CD14-positive monocyte (primary cell): ENCODE results near the gene MRPL23. TPM values are rescaled to one million over a fixed set of nuclear protein-coding genes. Genes with fewer than 3 reads are reported as not detected.

ENCODE experiments used
- DNase-seq, 3 donors: peaks; one replicate each; pipeline ENCODE4 v3.0.0-alpha.2; 2011 to 2022
- H2AFZ ChIP-seq: 2 replicates; pipeline ENCODE4 v1.6.0; 2012; ENCODE audit warnings: mild to moderate bottlenecking, low read depth, low read length, inconsistent platforms; ENCODE audit not compliant: insufficient read depth, poor library complexity, severe bottlenecking
- H3K27ac ChIP-seq, 2 donors: 1 replicate in 1 of 2; 2 replicates in 1 of 2; pipeline ENCODE4 v1.5.1; 2012 to 2013; ENCODE audit warnings: low read length in 2 of 2, control low read depth in 1 of 2, inconsistent platforms in 1 of 2, low read depth in 1 of 2, mild to moderate bottlenecking in 1 of 2
- H3K27me3 ChIP-seq, 2 donors: one replicate each; pipeline versions ENCODE4 v1.6.0 to v1.6.1; 2011 to 2013; ENCODE audit warnings: low read length in 2 of 2; ENCODE audit not compliant: control insufficient read depth in 2 of 2, insufficient read depth in 2 of 2
- H3K36me3 ChIP-seq, 2 donors: replicated peaks in 1 of 2; 1 replicate in 1 of 2; 2 replicates in 1 of 2; pipeline versions ENCODE4 v1.5.1 to v1.6.1; 2012 to 2013; ENCODE audit warnings: low read length in 2 of 2, control low read depth in 1 of 2, inconsistent platforms in 1 of 2, mild to moderate bottlenecking in 1 of 2; ENCODE audit not compliant: insufficient read depth in 2 of 2, control insufficient read depth in 1 of 2
- H3K4me1 ChIP-seq, 2 donors: 1 replicate in 1 of 2; 2 replicates in 1 of 2; pipeline versions ENCODE4 v1.5.1 to v1.6.1; 2012 to 2013; ENCODE audit warnings: low read length in 2 of 2, control low read depth in 1 of 2, inconsistent platforms in 1 of 2, mild to moderate bottlenecking in 1 of 2, moderate library complexity in 1 of 2; ENCODE audit not compliant: insufficient read depth in 2 of 2, control insufficient read depth in 1 of 2
- H3K4me2 ChIP-seq: replicated peaks from 2 replicates; pipeline ENCODE3; 2012; ENCODE audit warnings: low read length, moderate library complexity, mild to moderate bottlenecking; ENCODE audit not compliant: poor library complexity, severe bottlenecking; ENCODE audit errors: extremely low read depth
- H3K4me3 ChIP-seq, 3 experiments: fragments of 200-600 bp in 1 of 3; sonication (generic) in 1 of 3; replicated peaks in 1 of 3; 1 replicate in 2 of 3; 2 replicates in 1 of 3; pipeline ENCODE4 v1.5.1; 2011 to 2013; ENCODE audit warnings: low read length in 3 of 3, mild to moderate bottlenecking in 3 of 3, control low read depth in 2 of 3, low read depth in 2 of 3, inconsistent platforms in 1 of 3, moderate library complexity in 1 of 3
- H3K79me2 ChIP-seq: 2 replicates; pipeline ENCODE4 v1.6.0; 2012; ENCODE audit warnings: mild to moderate bottlenecking, control low read depth, inconsistent platforms, low read length, moderate library complexity; ENCODE audit not compliant: insufficient read depth
- H3K9ac ChIP-seq: 2 replicates; pipeline ENCODE4 v1.6.0; 2017; ENCODE audit warnings: low read length, mild to moderate bottlenecking; ENCODE audit not compliant: insufficient read depth, poor library complexity, severe bottlenecking
- H3K9me3 ChIP-seq, 2 donors: replicated peaks in 1 of 2; 1 replicate in 1 of 2; 2 replicates in 1 of 2; pipeline versions ENCODE4 v1.5.1 to v1.6.1; 2012 to 2013; ENCODE audit warnings: low read length in 2 of 2, control low read depth in 1 of 2; ENCODE audit not compliant: control insufficient read depth in 1 of 2, insufficient read depth in 1 of 2
- H4K20me1 ChIP-seq: 2 replicates; pipeline ENCODE4 v1.6.0; 2012; ENCODE audit warnings: mild to moderate bottlenecking, low read length, control low read depth, moderate library complexity; ENCODE audit not compliant: insufficient read depth
- H3K27ac Mint-ChIP-seq, 7 donors: one replicate each; pipeline ENCODE4 v1.8.0; 2020; ENCODE audit warnings: mild to moderate bottlenecking in 7 of 7, mixed read lengths in 7 of 7, moderate library complexity in 6 of 7, inconsistent platforms in 2 of 7
- H3K27me3 Mint-ChIP-seq, 3 donors: one replicate each; pipeline ENCODE4 v1.8.0; 2021 to 2022; ENCODE audit warnings: low read depth in 3 of 3, mild to moderate bottlenecking in 3 of 3, mixed read lengths in 3 of 3, moderate library complexity in 3 of 3, inconsistent platforms in 1 of 3
- H3K36me3 Mint-ChIP-seq, 2 donors: one replicate each; pipeline ENCODE4 v1.8.0; 2020; ENCODE audit warnings: mixed read lengths in 2 of 2, inconsistent platforms in 1 of 2, mild to moderate bottlenecking in 1 of 2
- H3K4me1 Mint-ChIP-seq: one replicate; pipeline ENCODE4 v1.8.0; 2020; ENCODE audit warnings: mild to moderate bottlenecking, mixed read lengths
- H3K4me3 Mint-ChIP-seq, 2 donors: one replicate each; pipeline ENCODE4 v1.8.0; 2020; ENCODE audit warnings: mild to moderate bottlenecking in 2 of 2, mixed read lengths in 2 of 2, moderate library complexity in 1 of 2
- H3K9me3 Mint-ChIP-seq, 7 donors: one replicate each; pipeline ENCODE4 v1.8.0; 2020 to 2022; ENCODE audit warnings: mixed read lengths in 7 of 7, mild to moderate bottlenecking in 6 of 7, moderate library complexity in 6 of 7, inconsistent platforms in 2 of 7
- CTCF ChIP-seq: fragments of 200-600 bp; IDR thresholded peaks from one replicate; pipeline ENCODE4 v1.8.0; 2022; ENCODE audit warnings: antibody characterized with exemption, mild to moderate bottlenecking
- WGBS: methylation state at CpG from one replicate; pipeline ENCODE4 v1.1.5; 2013; ENCODE audit warnings: missing lambda C conversion rate; ENCODE audit not compliant: insufficient coverage; 5-methylcytosine and 5-hydroxymethylcytosine counted together
- intact Hi-C, 2 donors: fragments of 100-400 bp; cut with micrococcal nuclease; formaldehyde crosslinking; loops; one replicate each; pipeline versions ENCODE4 v1.15.0 to v1.15.1; 2023
- polyA plus RNA-seq, 3 donors: library from polyadenylated mRNA; depleted of rRNA in 1 of 3; unstranded in 2 of 3; stranded (reverse) in 1 of 3; fragments of 300-500 nt in 2 of 3; fragments of >200 nt in 1 of 3; fragmentation: Illumina TruSeq in 2 of 3; gene quantifications; 1 replicate in 2 of 3; 2 replicates in 1 of 3; pipeline ENCODE4 v1.2.3, GENCODE V29; 2012 to 2021

The MRPL23 gene
- polyA plus RNA-seq, 3 donors, result 19.3 to 109 (median 51.1) TPM

- H3K36me3 ChIP-seq, result no peaks in the 10 kb centered on the region
- peak overlapping the region in 1 of 7 donors; percentile 58 for H3K27ac Mint-ChIP-seq
- H3K27me3 ChIP-seq, result no peaks in the 10 kb centered on the region
- H3K9me3 ChIP-seq, result no peaks in the 10 kb centered on the region
- no peak for TF ChIP-seq CTCF
- peaks cover 9% of the 10 kb centered on the region for H3K4me1 Mint-ChIP-seq
- H3K4me3 Mint-ChIP-seq, result no peak overlapping the region
- no peaks in the 10 kb centered on the region for H3K79me2 ChIP-seq
- no peak overlapping the region for H3K4me2 ChIP-seq
- DNase-seq, result no peak
- H3K36me3 Mint-ChIP-seq, result no peaks in the 10 kb centered on the region
- H4K20me1 ChIP-seq, result no peaks in the 10 kb centered on the region
- intact Hi-C loops, result loop anchor here in 1 of 2 donors (5.0 to 10.0 kb wide), 2 partner anchors 226 to 231 kb away; partner anchors contain the start of gene KRTAP5-6
- H3K4me3 ChIP-seq, result no peak overlapping the region
- H3K27ac ChIP-seq, result no peak overlapping the region
- H3K9ac ChIP-seq, result no peak overlapping the region
- H3K9me3 Mint-ChIP-seq, result peaks cover 0 to 4% (median 0%) of the 10 kb centered on the region in 7 donors
- peaks cover 0 to 10% of the 10 kb centered on the region in 2 donors for H3K4me1 ChIP-seq
- H2AFZ ChIP-seq, result no peak overlapping the region
- H3K27me3 Mint-ChIP-seq, result peaks cover 7 to 16% (median 10%) of the 10 kb centered on the region in 3 donors
- WGBS, result 88% methylated on average over 14 of the region's 22 CpGs
Observed at GRCh38 chr11:1923201-1923956, 23.8 kb upstream of the MRPL23 start.

- H3K27me3 ChIP-seq, result no peaks in the 10 kb centered on the region
- no peak overlapping the region for H2AFZ ChIP-seq
- H3K27ac Mint-ChIP-seq, result no peak overlapping the region
Observed at GRCh38 chr11:1924181-1924580, 23.0 kb upstream of the MRPL23 start.

More at GRCh38 chr11:1924181-1924580, 23.0 kb upstream of the MRPL23 start:
- Mint-ChIP-seq H3K36me3 (no peaks in the 10 kb centered on the region), H3K27me3 (peaks cover 7 to 16% (median 8%) of the 10 kb centered on the region in 3 donors), H3K4me1 (peaks cover 7% of the 10 kb centered on the region), H3K9me3 (peaks cover 0 to 4% (median 0%) of the 10 kb centered on the region in 7 donors), H3K4me3 (no peak overlapping the region)
- no peak for DNase-seq
- H3K36me3 ChIP-seq, result no peaks in the 10 kb centered on the region
- H3K4me2 ChIP-seq, result no peak overlapping the region
- H3K27ac ChIP-seq, result no peak overlapping the region
- TF ChIP-seq CTCF, result no peak
- H3K9me3 ChIP-seq, result no peaks in the 10 kb centered on the region
- intact Hi-C loops, result loop anchor here in 1 of 2 donors (5.0 to 10.0 kb wide), 2 partner anchors 227 to 231 kb away; partner anchors contain the start of gene KRTAP5-6
- WGBS, result 92% methylated on average over 16 of the region's 17 CpGs
- H3K4me3 ChIP-seq, result no peak overlapping the region
- peaks cover 0 to 10% of the 10 kb centered on the region in 2 donors for H3K4me1 ChIP-seq
- no peak overlapping the region for H3K9ac ChIP-seq
- H4K20me1 ChIP-seq, result no peaks in the 10 kb centered on the region
- H3K79me2 ChIP-seq, result no peaks in the 10 kb centered on the region
